ENCODE measurements around the gene GABRB1. TPM values are rescaled to one million over a fixed set of nuclear protein-coding genes. Genes with fewer than 3 reads are reported as not detected.

Gene GABRB1
- total RNA-seq, 1 donor from 2014 or later: not detected

DNA sequence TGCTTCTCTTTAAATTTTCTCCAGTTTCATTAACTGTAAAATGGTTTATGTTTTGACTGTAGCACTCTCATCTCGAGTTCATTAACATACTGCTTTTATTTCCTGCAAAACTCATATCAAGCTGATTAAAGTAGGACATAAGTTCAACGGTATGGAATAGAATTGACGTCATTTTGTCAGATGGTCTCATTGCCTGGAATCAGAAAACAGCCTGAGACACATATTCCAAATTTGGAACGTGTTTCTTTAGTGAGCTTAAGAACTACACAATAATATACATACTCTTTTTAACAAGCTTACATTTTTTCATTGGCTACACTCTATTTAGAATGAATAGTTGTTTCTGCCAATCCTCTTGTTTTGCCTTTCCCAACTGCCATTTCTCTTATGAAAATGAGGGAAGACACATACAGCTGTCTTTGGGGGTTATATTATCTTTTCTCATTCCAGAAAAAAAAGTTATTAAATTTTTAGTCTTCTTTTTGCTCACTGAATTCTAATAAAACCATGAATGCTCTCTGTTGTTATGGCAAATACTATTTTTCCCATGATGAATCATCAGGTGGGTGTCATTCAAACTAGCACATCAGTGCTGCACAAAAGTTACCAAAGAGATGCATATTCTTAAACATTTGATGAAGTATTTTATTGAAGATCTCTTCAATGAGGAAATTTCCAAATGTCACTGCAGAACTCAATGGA is 162.8 kb downstream of the GABRB1 start:
- H3K36me3 ChIP-seq: no peaks in the 10 kb centered on the region

GRCh38 chr4:47195706-47196105 is 164.3 kb downstream of the GABRB1 start:
- no peak overlapping the region for H3K4me3 ChIP-seq
- no peaks in the 10 kb centered on the region for H3K27me3 ChIP-seq
- no peaks in the 10 kb centered on the region for H3K4me1 ChIP-seq
- TF ChIP-seq, protein P1, sequence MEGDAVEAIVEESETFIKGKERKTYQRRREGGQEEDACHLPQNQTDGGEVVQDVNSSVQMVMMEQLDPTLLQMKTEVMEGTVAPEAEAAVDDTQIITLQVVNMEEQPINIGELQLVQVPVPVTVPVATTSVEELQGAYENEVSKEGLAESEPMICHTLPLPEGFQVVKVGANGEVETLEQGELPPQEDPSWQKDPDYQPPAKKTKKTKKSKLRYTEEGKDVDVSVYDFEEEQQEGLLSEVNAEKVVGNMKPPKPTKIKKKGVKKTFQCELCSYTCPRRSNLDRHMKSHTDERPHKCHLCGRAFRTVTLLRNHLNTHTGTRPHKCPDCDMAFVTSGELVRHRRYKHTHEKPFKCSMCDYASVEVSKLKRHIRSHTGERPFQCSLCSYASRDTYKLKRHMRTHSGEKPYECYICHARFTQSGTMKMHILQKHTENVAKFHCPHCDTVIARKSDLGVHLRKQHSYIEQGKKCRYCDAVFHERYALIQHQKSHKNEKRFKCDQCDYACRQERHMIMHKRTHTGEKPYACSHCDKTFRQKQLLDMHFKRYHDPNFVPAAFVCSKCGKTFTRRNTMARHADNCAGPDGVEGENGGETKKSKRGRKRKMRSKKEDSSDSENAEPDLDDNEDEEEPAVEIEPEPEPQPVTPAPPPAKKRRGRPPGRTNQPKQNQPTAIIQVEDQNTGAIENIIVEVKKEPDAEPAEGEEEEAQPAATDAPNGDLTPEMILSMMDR (IDR thresholded peaks at IDR 0.05): no peak
- no peak for TF ChIP-seq POLR2A (IDR thresholded peaks at IDR 0.05)
- no peak for TF ChIP-seq POLR2AphosphoS5 (IDR thresholded peaks at IDR 0.05; ENCODE audit: insufficient read depth in 1 of 2, low read depth in 1 of 2)
- H3K36me3 ChIP-seq: no peaks in the 10 kb centered on the region
- intact Hi-C loops (cut with DNase I): no loop called here
- no peak for DNase-seq (ENCODE audit: extremely low spot score in 2 of 2)
- H3K27ac ChIP-seq: no peak overlapping the region
- no peaks in the 10 kb centered on the region for H3K9me3 ChIP-seq

More for the DNA sequence above, 162.8 kb downstream of the GABRB1 start:
- no peak overlapping the region for H3K27ac ChIP-seq
- H3K27me3 ChIP-seq: no peaks in the 10 kb centered on the region
- TF ChIP-seq, protein P1 (IDR thresholded peaks at IDR 0.05): no peak
- no peak for TF ChIP-seq POLR2AphosphoS5 (IDR thresholded peaks at IDR 0.05; ENCODE audit: insufficient read depth in 1 of 2, low read depth in 1 of 2)
- no peak for TF ChIP-seq POLR2A (IDR thresholded peaks at IDR 0.05)
- no peak for DNase-seq (ENCODE audit: extremely low spot score in 2 of 2)
- H3K4me1 ChIP-seq: no peaks in the 10 kb centered on the region
- intact Hi-C loops (cut with DNase I): no loop called here
- H3K4me3 ChIP-seq: no peak overlapping the region
- H3K9me3 ChIP-seq: no peaks in the 10 kb centered on the region

DNA sequence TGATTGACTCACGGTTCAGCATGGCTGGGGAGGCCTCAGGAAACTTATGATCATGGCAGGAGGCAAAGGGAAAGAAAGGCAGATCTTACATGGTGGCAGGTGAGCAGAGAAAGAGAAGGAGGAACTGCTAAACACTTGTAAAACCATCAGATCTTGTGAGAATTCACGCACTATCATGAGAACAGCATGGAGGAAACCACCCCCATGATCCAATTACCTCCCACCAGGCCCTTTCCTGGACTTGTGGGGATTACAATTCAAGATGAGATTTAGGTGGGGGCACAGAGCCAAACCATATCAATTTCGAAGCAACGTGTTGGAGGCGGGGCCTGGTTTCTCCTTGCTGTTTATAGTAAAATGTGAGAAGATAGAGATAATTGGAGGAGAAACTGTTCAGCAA is 167.4 kb downstream of the GABRB1 start:
- Histone ChIP-seq H3K27me3 (no peaks in the 10 kb centered on the region), H3K9me3 (no peaks in the 10 kb centered on the region), H3K4me3 (no peak overlapping the region), H3K27ac (no peak overlapping the region), H3K4me1 (no peaks in the 10 kb centered on the region), H3K36me3 (no peaks in the 10 kb centered on the region)
- TF ChIP-seq, protein P1 (IDR thresholded peaks at IDR 0.05): no peak
- TF ChIP-seq POLR2A (IDR thresholded peaks at IDR 0.05): no peak
- TF ChIP-seq POLR2AphosphoS5 (IDR thresholded peaks at IDR 0.05; ENCODE audit: insufficient read depth in 1 of 2, low read depth in 1 of 2): no peak
- intact Hi-C loops (cut with DNase I): no loop called here
- DNase-seq (ENCODE audit: extremely low spot score in 2 of 2): no peak

GRCh38 chr4:47203593-47203992 is 172.2 kb downstream of the GABRB1 start:
- H3K9me3 ChIP-seq: no peaks in the 10 kb centered on the region
- H3K27me3 ChIP-seq: no peaks in the 10 kb centered on the region
- no peak overlapping the region for H3K27ac ChIP-seq
- H3K4me3 ChIP-seq: no peak overlapping the region
- no peak for TF ChIP-seq POLR2A (IDR thresholded peaks at IDR 0.05)
- no peak for TF ChIP-seq POLR2AphosphoS5 (IDR thresholded peaks at IDR 0.05; ENCODE audit: insufficient read depth in 1 of 2, low read depth in 1 of 2)
- TF ChIP-seq, protein P1 (IDR thresholded peaks at IDR 0.05): no peak
- intact Hi-C loops (cut with DNase I): no loop called here
- no peak for DNase-seq (ENCODE audit: extremely low spot score in 2 of 2)
- no peaks in the 10 kb centered on the region for H3K36me3 ChIP-seq
- H3K4me1 ChIP-seq: no peaks in the 10 kb centered on the region

- no peak overlapping the region for H3K27ac ChIP-seq
- intact Hi-C loops (cut with DNase I): no loop called here
- DNase-seq (ENCODE audit: extremely low spot score in 2 of 2): no peak
- H3K9me3 ChIP-seq: no peaks in the 10 kb centered on the region
- no peak overlapping the region for H3K4me3 ChIP-seq
- no peaks in the 10 kb centered on the region for H3K27me3 ChIP-seq
- H3K4me1 ChIP-seq: no peaks in the 10 kb centered on the region
- TF ChIP-seq, protein P1 (IDR thresholded peaks at IDR 0.05): no peak
- TF ChIP-seq POLR2A (IDR thresholded peaks at IDR 0.05) (no peak), POLR2AphosphoS5 (IDR thresholded peaks at IDR 0.05; ENCODE audit: insufficient read depth in 1 of 2, low read depth in 1 of 2) (no peak)
- H3K36me3 ChIP-seq: no peaks in the 10 kb centered on the region
These were observed 176.2 kb downstream of the GABRB1 start for GRCh38 chr4:47207555-47207954.

Data from vagina (tissue), 2 donors.